ENCODE measurements around the gene LOX.

The LOX gene

GRCh38 chr5:122114501-122114900, 36.4 kb upstream of the LOX start:
- peaks cover 0 to 5% (median 0%) of the 10 kb centered on the region in 4 donors for H3K4me1 ChIP-seq
- TF ChIP-seq CTCF (IDR thresholded peaks at IDR 0.05): no peak
- H3K9me3 ChIP-seq: no peaks in the 10 kb centered on the region
- H3K36me3 ChIP-seq: no peaks in the 10 kb centered on the region
- no peak overlapping the region for H3K27ac ChIP-seq
- H3K27me3 ChIP-seq: no peaks in the 10 kb centered on the region
- no peak overlapping the region for H3K4me3 ChIP-seq
- intact Hi-C loops (cut with DNase I; ENCODE audit: low total_unique reads): no loop called here
- DNase-seq: no peak

- Histone ChIP-seq H3K36me3 (no peaks in the 10 kb centered on the region), H3K4me3 (no peak overlapping the region), H3K4me1 (no peaks in the 10 kb centered on the region), H3K9me3 (no peaks in the 10 kb centered on the region), H3K27ac (no peak overlapping the region), H3K27me3 (no peaks in the 10 kb centered on the region)
- DNase-seq: no peak
- intact Hi-C loops (cut with DNase I; ENCODE audit: low total_unique reads): no loop called here
- no peak for TF ChIP-seq CTCF (IDR thresholded peaks at IDR 0.05)
Measured at GRCh38 chr5:122112733-122113558, 34.9 kb upstream of the LOX start.

GRCh38 chr5:122112063-122112462, 34.0 kb upstream of the LOX start:
- H3K27me3 ChIP-seq: no peaks in the 10 kb centered on the region
- TF ChIP-seq CTCF (IDR thresholded peaks at IDR 0.05): no peak
- H3K36me3 ChIP-seq: no peaks in the 10 kb centered on the region
- no peaks in the 10 kb centered on the region for H3K4me1 ChIP-seq
- no peak for DNase-seq
- H3K27ac ChIP-seq: no peak overlapping the region
- no peak overlapping the region for H3K4me3 ChIP-seq
- intact Hi-C loops (cut with DNase I; ENCODE audit: low total_unique reads): no loop called here
- H3K9me3 ChIP-seq: no peaks in the 10 kb centered on the region

GRCh38 chr5:122111460-122111859, 33.4 kb upstream of the LOX start:
- no peak overlapping the region for H3K27ac ChIP-seq
- intact Hi-C loops (cut with DNase I; ENCODE audit: low total_unique reads): no loop called here
- no peak for TF ChIP-seq CTCF (IDR thresholded peaks at IDR 0.05)

GRCh38 chr5:122110987-122111386, 32.9 kb upstream of the LOX start:
- Histone ChIP-seq H3K4me1 (no peaks in the 10 kb centered on the region), H3K27me3 (no peaks in the 10 kb centered on the region), H3K36me3 (no peaks in the 10 kb centered on the region), H3K27ac (no peak overlapping the region), H3K9me3 (no peaks in the 10 kb centered on the region), H3K4me3 (no peak overlapping the region)
- no peak for DNase-seq
- intact Hi-C loops (cut with DNase I; ENCODE audit: low total_unique reads): no loop called here
- no peak for TF ChIP-seq CTCF (IDR thresholded peaks at IDR 0.05)

More at GRCh38 chr5:122111460-122111859, 33.4 kb upstream of the LOX start:
- Histone ChIP-seq H3K9me3 (no peaks in the 10 kb centered on the region), H3K27me3 (no peaks in the 10 kb centered on the region), H3K4me1 (no peaks in the 10 kb centered on the region), H3K36me3 (no peaks in the 10 kb centered on the region), H3K4me3 (no peak overlapping the region)
- DNase-seq: no peak
